Fibroblast of pulmonary artery (primary cell): ENCODE data around the gene IGFLR1.

ENCODE experiments used
- DNase-seq: peaks from one replicate; pipeline ENCODE4 v3.0.0-alpha.2; 2010; ENCODE audit warnings: low read depth
- H3K4me3 ChIP-seq: replicated peaks from 2 replicates; pipeline ENCODE4 v1.5.1; 2011; ENCODE audit warnings: low read depth, mild to moderate bottlenecking, control low read depth, low read length, moderate library complexity
- TF ChIP-seq, protein P1 (sequence below): IDR thresholded peaks from 2 replicates; pipeline ENCODE4 v1.5.1; 2011; ENCODE audit warnings: mild to moderate bottlenecking, control low read depth, low read length, inconsistent platforms; ENCODE audit errors: missing control alignments

The IGFLR1 gene

DNA sequence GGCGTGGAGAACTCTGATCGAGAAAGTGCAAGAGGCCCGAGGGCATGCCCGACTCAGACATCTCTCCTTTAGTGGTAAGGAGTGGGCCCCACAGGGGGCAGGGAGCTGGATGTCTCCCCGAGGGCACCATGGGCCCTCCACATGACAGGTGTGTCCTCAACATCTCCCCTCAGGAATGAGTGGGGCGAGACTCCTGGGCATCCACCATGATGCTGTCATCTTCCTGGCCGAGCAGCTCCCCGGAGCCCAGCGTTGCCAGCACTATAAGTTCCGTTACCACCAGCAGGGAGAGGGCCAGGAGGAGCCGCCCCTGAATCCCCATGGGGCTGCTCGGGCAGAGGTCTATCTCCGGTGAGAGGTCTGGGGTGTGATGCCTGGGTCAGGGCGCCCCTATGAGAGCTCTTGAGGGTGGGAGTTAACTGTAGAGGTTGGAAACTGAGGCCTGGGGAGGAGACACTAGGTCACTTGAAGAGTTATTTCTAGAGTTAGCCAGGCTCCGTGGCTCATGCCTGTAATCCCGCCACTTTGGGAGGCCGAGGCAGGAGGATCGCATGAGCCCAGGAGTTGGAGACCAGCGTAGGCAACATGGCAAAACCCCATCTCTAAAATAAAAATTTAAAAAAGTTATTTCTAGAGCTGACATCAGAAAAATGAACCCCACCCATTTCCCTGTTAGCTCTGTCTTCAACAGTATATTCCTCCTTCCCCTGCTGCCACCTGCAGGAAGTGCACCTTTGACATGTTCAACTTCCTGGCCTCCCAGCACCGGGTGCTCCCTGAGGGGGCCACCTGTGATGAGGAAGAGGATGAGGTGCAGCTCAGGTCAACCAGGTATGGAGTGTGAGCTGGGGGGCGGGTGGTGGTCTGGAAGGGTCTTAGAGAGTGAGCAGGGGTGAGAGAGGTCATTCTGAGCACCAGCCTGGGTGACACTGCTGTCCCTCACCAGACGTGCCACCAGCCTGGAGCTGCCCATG lies 5.1 kb downstream of the IGFLR1 start:
- no peak overlapping the region for H3K4me3 ChIP-seq
- DNase-seq = no peak
- TF ChIP-seq, protein P1, sequence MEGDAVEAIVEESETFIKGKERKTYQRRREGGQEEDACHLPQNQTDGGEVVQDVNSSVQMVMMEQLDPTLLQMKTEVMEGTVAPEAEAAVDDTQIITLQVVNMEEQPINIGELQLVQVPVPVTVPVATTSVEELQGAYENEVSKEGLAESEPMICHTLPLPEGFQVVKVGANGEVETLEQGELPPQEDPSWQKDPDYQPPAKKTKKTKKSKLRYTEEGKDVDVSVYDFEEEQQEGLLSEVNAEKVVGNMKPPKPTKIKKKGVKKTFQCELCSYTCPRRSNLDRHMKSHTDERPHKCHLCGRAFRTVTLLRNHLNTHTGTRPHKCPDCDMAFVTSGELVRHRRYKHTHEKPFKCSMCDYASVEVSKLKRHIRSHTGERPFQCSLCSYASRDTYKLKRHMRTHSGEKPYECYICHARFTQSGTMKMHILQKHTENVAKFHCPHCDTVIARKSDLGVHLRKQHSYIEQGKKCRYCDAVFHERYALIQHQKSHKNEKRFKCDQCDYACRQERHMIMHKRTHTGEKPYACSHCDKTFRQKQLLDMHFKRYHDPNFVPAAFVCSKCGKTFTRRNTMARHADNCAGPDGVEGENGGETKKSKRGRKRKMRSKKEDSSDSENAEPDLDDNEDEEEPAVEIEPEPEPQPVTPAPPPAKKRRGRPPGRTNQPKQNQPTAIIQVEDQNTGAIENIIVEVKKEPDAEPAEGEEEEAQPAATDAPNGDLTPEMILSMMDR = no peak

DNA sequence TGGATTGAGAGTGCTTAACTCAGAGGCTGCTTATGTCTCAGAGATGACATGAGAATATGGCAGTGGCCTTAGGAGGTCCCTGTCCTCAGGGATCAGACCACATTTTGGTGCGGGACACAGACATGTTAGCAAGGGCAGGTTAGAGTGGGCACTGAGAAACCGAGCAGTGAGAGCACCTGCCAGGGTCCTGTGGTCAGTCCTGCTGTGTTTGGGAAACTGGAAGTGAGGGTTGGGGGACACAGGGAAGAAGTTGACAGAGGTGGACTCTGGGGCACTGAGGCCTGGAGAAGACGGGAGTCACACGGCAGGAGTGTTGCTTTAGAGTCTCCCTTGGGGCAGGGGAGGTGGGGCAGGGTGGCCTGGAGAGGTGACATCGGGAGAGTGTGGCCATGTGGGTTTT lies 7.4 kb downstream of the IGFLR1 start:
- no peak for DNase-seq
- H3K4me3 ChIP-seq = no peak overlapping the region
- TF ChIP-seq, protein P1 = no peak

DNA sequence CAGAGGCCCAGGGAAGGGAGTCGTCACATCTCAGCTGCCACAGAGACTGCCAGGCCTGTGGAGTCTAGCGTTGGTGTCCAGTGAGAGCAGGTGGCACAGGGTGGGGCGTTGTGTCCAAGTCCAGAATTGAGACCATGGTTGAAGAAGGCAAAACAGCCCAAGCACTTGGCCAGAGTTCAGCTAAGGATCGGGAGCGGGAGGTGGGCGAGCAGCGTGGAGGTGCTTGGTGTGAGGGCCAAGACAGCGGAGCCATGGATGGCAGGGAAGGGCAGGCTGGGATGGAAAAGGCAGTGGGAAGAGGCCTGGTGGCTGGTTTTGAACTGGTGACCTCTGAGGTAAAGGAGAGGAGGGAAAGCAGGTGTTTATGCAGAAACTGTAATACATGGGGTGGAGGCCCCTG lies 8.0 kb downstream of the IGFLR1 start:
- no peak for DNase-seq
- H3K4me3 ChIP-seq = no peak overlapping the region

DNA sequence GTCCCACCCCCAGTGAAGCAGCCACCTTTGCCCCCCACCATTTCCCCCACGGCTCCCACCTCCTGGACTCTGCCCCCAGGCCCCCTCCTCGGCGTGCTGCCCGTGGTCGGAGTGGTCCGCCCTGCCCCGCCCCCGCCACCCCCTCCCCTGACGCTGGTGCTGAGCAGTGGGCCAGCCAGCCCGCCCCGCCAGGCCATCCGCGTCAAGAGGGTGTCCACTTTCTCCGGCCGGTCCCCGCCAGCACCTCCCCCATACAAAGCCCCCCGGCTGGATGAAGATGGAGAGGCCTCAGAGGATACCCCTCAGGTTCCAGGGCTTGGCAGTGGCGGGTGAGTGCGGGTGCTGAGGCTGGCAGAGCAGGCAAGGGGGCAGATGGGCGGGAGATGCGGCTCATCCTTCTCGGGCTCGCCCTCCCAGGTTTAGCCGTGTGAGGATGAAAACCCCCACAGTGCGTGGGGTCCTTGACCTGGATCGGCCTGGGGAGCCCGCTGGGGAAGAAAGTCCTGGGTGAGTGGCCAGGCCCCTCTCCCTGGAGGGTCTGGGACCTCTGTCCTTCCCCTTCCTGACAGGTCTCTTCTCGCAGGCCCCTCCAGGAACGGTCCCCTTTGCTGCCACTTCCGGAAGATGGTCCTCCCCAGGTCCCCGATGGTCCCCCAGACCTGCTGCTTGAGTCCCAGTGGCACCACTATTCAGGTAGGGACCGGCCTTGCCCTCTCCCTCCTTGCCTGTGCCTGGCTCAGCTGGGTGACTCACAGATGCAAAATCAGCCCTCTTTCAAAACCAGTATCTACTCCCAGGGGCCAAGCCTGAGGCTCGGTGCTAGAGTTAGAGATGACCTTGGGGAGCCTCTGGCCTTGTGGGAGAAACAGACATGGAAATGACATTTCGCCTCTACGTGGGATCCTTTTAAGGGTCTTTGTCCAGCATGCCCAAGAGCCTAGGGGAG lies 8.8 kb downstream of the IGFLR1 start:
- no peak overlapping the region for H3K4me3 ChIP-seq
- TF ChIP-seq, protein P1 = no peak
- DNase-seq = no peak

More for the DNA sequence above, 8.0 kb downstream of the IGFLR1 start:
- TF ChIP-seq, protein P1 = no peak

- DNase-seq = no peak
- TF ChIP-seq, protein P1 = no peak
- H3K4me3 ChIP-seq = no peak overlapping the region
Measured at GRCh38 chr19:35732540-35733179, 9.6 kb downstream of the IGFLR1 start.

- DNase-seq = no peak
- TF ChIP-seq, protein P1 = no peak
- no peak overlapping the region for H3K4me3 ChIP-seq
Measured at GRCh38 chr19:35731779-35732405, 10.4 kb downstream of the IGFLR1 start.
